HG03066 (cell line): ENCODE measurements around the gene SREBF1.

ENCODE experiments used
- ATAC-seq: cut with Tn5 transposase; IDR thresholded peaks from one replicate; pipeline ENCODE4 v1.9.1; 2021; ENCODE audit warnings: low read depth; ENCODE audit not compliant: unreplicated experiment

The SREBF1 gene

GRCh38 chr17:17842111-17842876, 5.5 kb upstream of the SREBF1 start:
- ATAC-seq, result no peak

- no peak for ATAC-seq
These were observed 4.8 kb upstream of the SREBF1 start for GRCh38 chr17:17841601-17842025.

DNA sequence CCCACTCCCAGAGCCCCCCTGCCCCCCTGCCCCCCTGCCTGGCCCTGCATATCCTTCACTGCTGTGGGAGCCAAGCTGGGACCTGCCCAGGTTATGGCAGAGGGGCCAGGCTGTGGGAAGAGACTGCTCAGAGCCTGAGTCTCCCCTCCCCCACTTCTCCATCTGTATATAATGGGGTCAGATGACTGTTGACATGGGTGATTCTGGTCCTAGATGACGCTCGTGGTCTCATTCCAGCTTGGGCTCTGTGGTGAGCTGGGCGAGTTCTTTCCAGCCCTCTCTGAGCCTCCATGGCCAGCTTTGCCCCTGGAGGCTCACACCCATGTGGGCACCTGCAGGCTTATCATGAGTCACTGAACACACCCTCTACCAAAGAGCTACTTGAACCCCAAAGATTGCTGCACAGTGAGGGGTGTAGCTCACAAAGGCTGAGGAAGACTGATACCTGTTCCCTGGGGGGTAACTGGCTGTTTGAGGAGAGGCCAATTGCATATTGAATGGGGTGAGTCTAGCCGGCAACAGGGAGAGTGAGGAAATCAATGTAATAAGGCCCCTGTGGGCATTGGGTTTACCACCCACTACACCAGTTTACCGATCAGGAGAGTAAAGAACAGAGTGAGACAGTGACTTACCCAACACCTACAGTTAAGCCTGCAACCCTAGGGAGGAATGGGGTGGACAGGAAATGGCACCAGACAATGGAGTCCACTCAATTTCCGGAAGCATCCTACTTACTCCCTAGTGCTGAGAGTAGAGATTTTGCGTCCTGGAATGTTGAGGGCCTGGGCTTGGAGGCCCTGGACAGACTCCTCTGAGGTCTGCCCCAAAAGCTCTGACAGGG, 4.2 kb upstream of the SREBF1 start:
- no peak for ATAC-seq

DNA sequence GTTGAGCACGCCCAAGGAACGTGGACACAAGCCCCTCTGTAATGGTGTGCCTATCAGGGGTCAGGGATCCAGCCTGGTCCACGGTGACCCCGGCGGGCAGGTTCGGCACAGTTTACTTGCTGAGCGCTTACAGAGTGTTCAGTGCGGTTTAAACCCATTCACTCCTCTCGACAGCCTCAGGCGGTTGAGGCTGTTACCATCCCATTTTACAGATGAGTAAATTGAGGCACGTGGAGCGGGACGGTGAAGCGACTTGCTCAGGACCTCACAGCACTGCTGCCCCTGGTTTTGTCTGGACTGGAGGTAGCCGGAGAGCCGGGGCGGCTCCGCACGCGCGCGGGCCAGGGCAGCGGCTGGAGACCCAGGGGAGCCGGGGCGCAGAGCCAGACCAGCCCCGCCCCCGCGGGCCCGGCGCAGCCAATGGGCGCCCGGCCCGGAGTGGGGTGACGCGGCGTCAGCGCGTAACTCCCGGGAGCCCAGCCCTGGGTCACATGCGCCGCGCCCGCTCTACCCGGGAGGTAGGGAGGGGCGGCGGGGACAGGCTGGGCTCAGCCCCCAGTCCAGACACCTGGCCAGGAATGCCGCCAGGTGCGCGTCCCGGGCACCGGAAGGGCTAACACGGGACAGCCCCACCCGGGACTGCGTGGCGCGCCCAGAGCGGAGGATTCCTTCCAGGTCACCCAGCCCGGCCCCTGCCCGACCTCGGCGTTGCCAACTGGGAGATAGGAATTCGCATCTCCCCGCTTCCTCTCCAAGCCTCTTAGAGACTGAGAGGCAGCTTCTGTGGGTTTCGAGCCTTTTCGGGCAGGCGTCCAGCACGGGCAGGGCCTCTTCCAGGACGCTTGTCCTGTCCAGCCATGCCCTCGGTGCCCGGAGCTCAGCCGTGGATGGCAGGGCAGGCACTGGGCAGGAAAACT, 3.3 kb upstream of the SREBF1 start:
- peak; percentile 49 for ATAC-seq

DNA sequence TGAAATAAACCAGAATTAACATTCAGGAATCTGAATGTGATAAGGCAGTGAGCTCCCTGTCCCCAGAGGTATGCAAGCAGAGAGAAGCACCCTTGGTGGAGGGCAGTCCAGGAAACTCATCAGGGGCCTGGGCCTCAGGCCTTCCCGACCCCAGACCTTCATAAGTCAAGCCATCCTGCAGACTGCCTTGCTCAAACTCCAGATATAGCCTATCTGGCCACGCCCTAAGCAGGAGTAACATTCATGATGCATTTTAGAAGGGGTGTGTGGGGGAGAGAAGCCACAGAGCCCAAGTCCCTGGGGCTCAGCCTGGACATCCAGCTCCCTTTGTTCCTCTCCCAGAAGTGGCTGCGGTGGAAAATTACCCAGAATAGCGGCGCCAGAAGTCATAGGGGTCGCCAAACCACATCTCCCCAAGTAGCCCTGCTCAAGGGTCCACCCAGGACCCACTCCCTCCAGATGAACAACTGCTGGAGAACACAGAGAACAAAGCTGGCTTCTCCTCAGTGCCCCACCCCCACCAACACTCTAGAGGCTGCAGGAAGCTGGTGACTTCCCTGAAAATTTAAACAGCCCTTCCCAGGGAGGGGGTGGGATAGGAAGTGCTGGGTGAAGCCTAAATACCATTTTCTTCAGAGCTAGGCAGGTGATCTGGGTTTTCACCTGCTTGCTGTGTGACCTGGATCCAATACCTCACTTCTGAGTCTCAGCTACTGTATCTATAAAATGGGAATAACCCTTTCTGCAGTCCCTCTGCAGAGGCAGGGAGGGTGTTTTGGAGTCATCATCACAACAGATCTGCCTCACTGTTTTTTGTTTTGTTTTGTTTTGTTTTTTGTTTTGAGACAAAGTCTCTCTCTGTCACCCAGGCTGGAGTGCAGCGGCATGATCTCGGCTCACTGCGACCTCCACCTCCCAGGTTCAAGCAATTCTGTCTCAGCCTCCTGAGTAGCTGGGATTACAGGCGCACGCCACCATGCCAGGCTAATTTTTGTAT, 1.5 kb upstream of the SREBF1 start:
- ATAC-seq, result no peak

- no peak for ATAC-seq
These were observed 615 bp upstream of the SREBF1 start for GRCh38 chr17:17837380-17837821.

DNA sequence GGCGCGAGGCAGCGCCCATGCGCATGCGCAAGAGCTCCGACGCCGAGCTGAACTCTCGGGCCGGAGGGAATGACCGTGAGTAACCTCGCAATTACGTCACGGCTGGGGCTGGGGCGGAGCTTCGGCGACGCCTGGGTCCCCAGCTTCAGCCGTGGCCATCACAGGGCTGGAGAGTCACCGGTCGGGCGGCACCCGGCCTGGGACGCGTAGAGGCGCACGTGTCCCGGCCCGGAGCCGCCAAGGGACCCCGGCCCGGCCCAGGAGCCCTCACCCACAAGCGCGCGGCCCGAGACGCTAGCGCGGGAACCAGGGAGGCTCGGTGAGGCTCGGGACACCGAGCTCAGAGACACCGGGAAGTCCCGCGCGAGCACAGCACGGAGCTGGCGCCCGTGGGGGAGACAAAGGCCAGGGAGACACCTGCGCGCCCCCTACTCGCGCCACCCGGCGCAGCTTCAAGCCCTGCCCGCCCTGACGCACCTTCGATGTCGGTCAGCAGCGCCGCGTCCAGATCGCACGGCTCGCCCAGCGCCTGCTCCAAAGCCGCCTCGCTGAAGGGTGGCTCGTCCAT, 452 bp downstream of the SREBF1 start:
- ATAC-seq, result peak; percentile 53

DNA sequence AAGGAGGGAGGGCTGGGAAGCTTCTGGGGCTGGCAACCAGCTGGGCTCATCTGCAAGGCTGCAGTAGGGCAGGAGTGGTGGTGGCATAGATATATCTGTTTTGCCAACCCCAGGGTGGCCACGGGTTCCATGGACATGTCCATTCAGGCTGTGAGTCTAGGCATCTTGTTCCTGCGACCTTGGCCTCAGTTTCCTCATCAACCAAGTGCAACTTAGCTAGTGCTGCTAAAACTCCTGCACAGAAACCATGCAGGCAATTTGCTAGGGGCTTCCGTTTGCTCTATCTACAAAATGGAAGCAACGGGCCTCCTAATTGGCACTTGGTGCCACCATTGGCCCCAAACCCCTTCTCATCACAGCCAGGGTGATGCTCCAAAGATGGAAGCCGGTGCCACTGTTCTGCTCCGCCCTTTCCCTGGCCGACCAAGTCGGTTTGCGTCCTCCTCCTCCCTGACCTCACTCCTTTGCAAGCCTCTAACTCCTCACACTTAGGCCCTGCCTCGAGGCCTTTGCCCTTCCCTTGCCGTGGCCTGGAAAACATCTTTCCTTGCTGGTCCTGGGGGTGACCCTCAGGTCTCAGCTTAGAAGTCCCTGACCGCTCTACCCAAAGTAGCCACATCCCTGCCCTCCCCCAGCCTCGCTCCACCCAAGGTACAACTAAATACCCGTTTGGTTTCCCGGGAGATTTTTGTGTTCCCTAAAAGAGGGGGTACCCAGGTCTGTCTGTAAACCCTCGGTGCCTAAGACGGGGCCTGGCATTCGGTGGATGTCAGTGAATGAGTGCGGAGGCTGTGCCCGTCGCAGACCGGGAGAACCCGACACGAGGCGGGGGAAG, 1.2 kb downstream of the SREBF1 start:
- no peak for ATAC-seq

DNA sequence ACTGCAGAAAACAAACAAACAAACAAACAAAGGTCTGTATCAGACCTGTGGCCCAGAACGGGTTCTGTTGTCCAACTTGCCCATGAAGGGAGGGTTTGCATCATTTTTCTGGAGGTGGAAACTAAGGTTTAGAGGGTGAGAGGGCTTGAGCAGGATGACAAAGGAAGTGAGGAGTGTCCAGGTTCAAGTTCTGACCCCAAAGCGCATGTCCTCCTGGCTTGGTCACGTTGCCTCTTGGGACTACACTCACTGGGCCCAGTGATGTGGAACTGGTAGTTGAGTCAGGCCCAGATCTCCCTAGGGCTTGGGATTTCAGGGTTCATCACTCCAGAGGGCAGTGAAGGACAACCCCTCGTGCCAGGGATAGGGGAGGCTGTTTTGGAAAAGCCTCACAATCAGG, 1.8 kb downstream of the SREBF1 start:
- ATAC-seq, result no peak

DNA sequence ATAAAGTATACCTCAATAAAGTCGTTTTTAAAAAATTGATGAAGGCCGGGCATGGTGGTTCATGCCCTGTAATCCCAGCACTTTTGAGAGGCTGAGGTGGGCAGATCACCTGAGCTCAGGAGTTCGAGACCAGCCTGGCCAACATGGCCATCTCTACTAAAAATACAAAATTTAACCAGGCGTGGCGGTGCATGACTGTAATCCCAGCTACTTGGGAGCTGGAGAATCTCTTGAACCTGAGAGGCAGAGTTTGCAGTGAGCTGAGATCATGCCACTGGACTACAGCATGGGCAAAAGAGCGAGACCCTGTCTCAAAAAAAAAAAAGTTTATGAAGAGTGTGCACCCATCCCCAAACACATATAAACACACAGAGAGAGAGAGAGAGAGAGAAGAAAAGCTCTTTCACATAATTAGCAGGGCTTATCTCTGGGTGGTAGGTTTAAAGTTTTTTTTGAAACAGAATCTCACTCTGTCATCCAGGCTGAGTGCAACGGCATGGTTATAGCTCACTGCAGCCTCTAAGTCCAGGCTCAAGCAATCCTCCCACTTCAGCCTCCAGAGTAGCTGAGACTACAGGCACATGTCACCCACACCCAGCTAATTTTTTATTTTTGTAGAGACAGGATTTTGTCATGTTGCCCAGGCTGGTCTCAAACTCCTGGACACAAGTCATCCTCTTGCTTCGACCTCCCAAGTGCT, 3.0 kb downstream of the SREBF1 start:
- ATAC-seq, result no peak

- no peak for ATAC-seq
These were observed 4.8 kb downstream of the SREBF1 start for GRCh38 chr17:17832032-17832363.

DNA sequence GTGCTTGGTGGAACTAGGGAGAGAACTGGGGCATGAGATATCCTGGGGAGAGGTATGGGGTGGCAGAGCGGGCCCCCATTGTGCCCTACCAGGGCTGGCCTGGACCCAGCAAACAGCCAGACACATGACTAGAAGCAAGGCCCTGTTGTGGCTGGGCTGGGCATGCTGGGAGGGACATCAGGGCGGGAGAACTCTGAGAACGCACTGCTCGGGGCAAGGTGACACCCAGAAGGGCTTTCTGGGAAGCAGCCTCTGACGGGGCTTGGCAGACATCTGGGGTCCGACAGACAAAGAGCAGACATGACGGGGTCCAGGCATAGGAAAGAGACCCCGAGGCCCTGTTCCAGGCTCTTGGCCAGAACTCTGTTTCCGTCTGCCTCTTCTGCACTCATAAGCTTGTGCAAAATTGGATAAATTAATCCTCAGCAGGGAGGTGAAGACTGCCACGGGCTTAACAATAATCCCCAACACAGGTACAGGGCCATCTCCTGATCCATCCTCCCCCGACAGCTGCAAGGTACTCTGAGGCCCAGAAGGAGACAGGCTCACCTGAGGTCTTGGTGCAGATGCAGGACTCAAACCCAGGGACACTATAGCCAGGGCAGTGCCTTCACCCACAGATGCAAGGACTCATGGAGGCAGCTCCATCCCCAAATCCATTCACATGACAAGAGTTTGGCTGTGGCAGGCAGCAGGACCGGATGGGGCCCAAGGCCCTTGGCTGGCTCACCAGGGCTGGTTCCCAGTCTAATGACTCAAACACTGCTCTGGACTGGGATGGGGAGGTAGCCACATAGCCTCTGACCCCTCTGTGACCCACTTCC, 5.4 kb downstream of the SREBF1 start:
- no peak for ATAC-seq

DNA sequence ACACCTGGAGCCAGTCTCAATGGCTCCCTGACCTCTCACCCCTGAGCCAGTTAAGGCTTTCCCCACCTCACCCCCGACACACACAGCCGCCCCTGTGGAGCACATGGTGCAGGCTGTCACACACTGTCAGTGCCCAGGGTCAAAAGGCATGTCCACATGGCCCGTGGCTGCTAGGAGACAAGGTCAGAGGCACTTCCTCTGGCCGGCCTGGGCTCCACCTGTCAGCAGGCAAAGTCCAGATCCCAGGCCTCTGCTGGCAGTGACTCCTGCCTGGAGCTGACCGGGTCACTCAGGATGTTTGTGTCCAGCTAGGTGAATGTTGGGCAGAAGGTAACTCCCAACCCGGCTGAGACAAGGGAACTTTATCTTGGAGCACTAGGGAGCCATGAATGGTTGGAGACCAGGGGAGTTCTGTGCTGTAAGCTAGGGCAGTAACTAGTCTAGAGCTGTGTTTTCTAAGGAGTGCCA, 6.0 kb downstream of the SREBF1 start:
- ATAC-seq, result no peak

GRCh38 chr17:17830269-17830567, 6.6 kb downstream of the SREBF1 start:
- no peak for ATAC-seq

- no peak for ATAC-seq
These were observed 8.8 kb downstream of the SREBF1 start for GRCh38 chr17:17827826-17828621.
